ENCODE measurements around the gene BCLAF3.

The BCLAF3 gene

DNA sequence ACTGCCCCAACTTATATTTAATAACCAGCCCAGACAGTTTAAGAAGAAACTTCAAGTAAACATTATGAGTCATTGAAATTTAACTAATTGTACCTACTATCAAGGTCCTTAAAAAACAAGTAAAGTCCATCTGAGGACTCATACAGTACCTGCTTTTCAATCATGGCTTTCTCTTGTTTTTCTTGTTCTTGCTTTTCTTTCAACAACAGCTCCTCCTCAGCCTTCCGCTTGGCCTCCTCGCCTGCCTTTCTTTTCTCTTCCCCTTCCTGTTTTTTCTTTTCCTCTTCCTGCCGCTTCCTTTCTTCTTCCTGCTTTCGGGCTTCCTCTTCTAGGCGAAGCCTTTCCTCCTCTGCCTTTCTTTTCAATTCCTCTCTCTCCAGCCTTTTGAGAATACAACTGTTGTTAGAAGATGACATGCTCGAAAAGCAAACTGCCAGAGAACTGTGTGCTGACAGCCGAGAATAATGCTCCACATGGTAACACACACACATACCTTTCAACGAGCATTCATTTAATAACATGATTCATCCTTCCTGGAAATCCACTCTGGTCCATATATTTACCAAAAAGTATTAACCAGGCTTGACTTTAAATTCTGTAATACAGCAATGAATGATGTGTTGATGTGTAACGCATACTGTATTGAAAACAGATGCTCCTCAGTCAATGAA is 25.2 kb upstream of the BCLAF3 start:
- Histone ChIP-seq H3K27ac (ENCODE audit: low read depth, low read length) (no peak overlapping the region), H3K36me3 (ENCODE audit: control insufficient read depth in 5 of 5, insufficient read depth in 5 of 5, low read length in 5 of 5) (no peaks in the 10 kb centered on the region), H3K27me3 (ENCODE audit: control insufficient read depth in 5 of 5, insufficient read depth in 4 of 5, low read length in 5 of 5) (peaks cover 0 to 8% (median 6%) of the 10 kb centered on the region in 5 donors), H3K9ac (ENCODE audit: low read length in 5 of 5) (no peak overlapping the region), H3K4me1 (ENCODE audit: control insufficient read depth in 5 of 5, insufficient read depth in 5 of 5, low read length in 5 of 5) (peaks cover 0 to 11% (median 0%) of the 10 kb centered on the region in 5 donors), H3K9me3 (ENCODE audit: control insufficient read depth in 5 of 5, low read length in 5 of 5) (peaks cover 4 to 31% (median 18%) of the 10 kb centered on the region in 5 donors), H3K4me3 (ENCODE audit: low read depth in 1 of 5, low read length in 5 of 5) (peak overlapping the region in 1 of 5 donors; percentile 31)

DNA sequence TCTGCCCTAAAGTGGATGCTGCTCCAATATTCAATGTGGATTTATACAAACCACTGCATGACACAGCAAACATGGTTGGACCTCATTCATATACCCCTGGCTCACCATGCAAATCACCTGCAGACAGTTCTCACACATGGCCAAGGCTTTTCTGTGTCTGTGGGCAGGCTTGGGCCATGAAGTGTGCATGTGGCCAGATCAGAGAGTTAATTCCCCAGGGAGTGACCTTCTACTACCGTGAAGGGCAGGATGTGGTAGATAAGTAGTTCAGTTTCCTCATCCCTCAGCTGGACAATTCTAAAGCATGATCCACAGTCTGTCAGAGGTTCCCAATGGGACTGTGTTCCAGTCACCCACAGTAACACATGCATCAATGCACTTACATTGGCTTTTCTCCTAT is 24.6 kb upstream of the BCLAF3 start:
- Histone ChIP-seq H3K9ac (ENCODE audit: low read length in 5 of 5) (no peak overlapping the region), H3K4me1 (ENCODE audit: control insufficient read depth in 5 of 5, insufficient read depth in 5 of 5, low read length in 5 of 5) (peaks cover 0 to 11% (median 0%) of the 10 kb centered on the region in 5 donors), H3K4me3 (ENCODE audit: low read depth in 1 of 5, low read length in 5 of 5) (peak overlapping the region in 2 of 5 donors; percentile 31 to 32), H3K27ac (ENCODE audit: low read depth, low read length) (no peak overlapping the region), H3K36me3 (ENCODE audit: control insufficient read depth in 5 of 5, insufficient read depth in 5 of 5, low read length in 5 of 5) (no peaks in the 10 kb centered on the region), H3K27me3 (ENCODE audit: control insufficient read depth in 5 of 5, insufficient read depth in 4 of 5, low read length in 5 of 5) (peaks cover 0 to 6% (median 5%) of the 10 kb centered on the region in 5 donors), H3K9me3 (ENCODE audit: control insufficient read depth in 5 of 5, low read length in 5 of 5) (peaks cover 4 to 31% (median 18%) of the 10 kb centered on the region in 5 donors)

DNA sequence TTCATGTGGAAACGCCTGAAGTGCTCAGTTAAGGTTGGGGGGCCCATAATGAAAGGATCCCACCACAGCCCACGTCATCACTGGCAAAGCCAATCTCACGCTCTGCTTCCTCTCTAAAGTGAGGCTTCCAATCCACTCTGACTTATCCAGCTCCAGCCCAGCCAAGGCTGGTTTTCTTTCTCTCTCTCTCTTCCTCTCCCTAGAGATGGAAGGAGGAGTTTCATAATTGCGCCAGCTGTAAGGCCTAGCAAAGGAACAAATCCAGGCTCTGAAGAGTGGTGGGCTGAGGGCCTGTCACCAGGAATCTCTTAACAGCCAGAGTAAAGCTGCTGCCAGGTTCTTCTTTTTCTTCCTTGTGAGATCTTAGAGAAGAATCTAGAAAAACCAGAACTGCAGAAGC is 20.7 kb upstream of the BCLAF3 start:
- H3K4me1 ChIP-seq (ENCODE audit: control insufficient read depth in 5 of 5, insufficient read depth in 5 of 5, low read length in 5 of 5), result peaks cover 0 to 11% (median 0%) of the 10 kb centered on the region in 5 donors
- H3K4me3 ChIP-seq (ENCODE audit: low read depth in 1 of 5, low read length in 5 of 5), result no peak overlapping the region
- no peak overlapping the region for H3K27ac ChIP-seq (ENCODE audit: low read depth, low read length)
- peaks cover 0 to 4% (median 0%) of the 10 kb centered on the region in 5 donors for H3K27me3 ChIP-seq (ENCODE audit: control insufficient read depth in 5 of 5, insufficient read depth in 4 of 5, low read length in 5 of 5)
- H3K36me3 ChIP-seq (ENCODE audit: control insufficient read depth in 5 of 5, insufficient read depth in 5 of 5, low read length in 5 of 5), result no peaks in the 10 kb centered on the region
- peaks cover 4 to 25% (median 17%) of the 10 kb centered on the region in 5 donors for H3K9me3 ChIP-seq (ENCODE audit: control insufficient read depth in 5 of 5, low read length in 5 of 5)
- no peak overlapping the region for H3K9ac ChIP-seq (ENCODE audit: low read length in 5 of 5)

DNA sequence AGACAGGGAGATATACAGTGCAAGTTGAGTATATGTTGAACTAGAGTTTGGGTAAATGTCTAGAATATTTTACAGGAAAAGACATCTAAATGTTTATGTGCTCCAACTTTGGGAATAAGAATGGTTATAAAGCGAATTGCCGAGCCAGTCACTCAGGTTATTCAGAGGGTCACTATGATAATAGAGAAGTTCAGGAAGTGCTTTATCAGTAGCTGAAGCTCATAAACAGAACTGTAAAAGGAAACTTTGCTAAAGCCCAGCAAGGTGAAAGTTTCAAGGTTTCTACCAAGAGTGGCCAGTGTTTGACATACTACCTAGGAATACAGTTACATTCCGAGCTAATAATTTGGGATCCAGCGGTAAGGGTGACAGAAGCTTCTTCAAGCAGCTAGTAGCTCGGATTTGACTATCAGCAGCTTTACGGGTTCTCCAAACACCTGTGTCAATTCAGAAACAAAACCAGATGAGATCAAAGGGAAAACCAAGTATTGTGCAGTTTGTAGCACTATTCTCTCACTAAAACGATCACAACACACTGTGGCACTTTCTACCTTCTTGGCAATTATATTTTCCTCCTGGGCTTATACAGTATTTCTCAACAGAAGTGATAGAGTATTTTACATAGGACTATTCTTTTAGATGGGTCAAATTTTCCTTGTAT is 17.2 kb upstream of the BCLAF3 start:
- H3K36me3 ChIP-seq (ENCODE audit: control insufficient read depth in 5 of 5, insufficient read depth in 5 of 5, low read length in 5 of 5), result no peaks in the 10 kb centered on the region
- peaks cover 0 to 4% (median 0%) of the 10 kb centered on the region in 5 donors for H3K27me3 ChIP-seq (ENCODE audit: control insufficient read depth in 5 of 5, insufficient read depth in 4 of 5, low read length in 5 of 5)
- no peak overlapping the region for H3K9ac ChIP-seq (ENCODE audit: low read length in 5 of 5)
- H3K4me3 ChIP-seq (ENCODE audit: low read depth in 1 of 5, low read length in 5 of 5), result no peak overlapping the region
- H3K27ac ChIP-seq (ENCODE audit: low read depth, low read length), result no peak overlapping the region
- peaks cover 0 to 11% (median 0%) of the 10 kb centered on the region in 5 donors for H3K4me1 ChIP-seq (ENCODE audit: control insufficient read depth in 5 of 5, insufficient read depth in 5 of 5, low read length in 5 of 5)
- no peaks in the 10 kb centered on the region for H3K9me3 ChIP-seq (ENCODE audit: control insufficient read depth in 5 of 5, low read length in 5 of 5)

DNA sequence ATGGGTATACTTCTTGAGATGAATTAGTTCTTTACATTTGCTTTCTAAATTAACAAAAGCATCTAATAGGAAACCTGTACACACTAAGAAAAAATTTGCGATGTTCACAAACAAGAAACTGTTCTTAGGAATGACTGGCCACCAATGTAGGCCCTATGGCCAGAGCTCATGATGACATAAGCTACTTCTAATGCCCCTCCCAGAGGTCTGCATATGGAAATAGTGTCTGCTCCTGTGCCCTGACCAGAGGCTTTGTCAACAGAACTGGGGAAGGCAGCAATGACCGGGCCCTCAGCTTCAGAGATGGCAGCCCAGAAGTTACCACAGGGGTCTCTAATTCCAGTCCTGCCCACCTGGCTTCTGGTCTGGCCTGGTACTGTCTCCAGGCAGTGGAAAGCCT is 15.0 kb upstream of the BCLAF3 start:
- H3K27me3 ChIP-seq (ENCODE audit: control insufficient read depth in 5 of 5, insufficient read depth in 4 of 5, low read length in 5 of 5), result peaks cover 0 to 4% (median 0%) of the 10 kb centered on the region in 5 donors
- no peak overlapping the region for H3K4me3 ChIP-seq (ENCODE audit: low read depth in 1 of 5, low read length in 5 of 5)
- no peaks in the 10 kb centered on the region for H3K9me3 ChIP-seq (ENCODE audit: control insufficient read depth in 5 of 5, low read length in 5 of 5)
- no peaks in the 10 kb centered on the region for H3K4me1 ChIP-seq (ENCODE audit: control insufficient read depth in 5 of 5, insufficient read depth in 5 of 5, low read length in 5 of 5)
- H3K9ac ChIP-seq (ENCODE audit: low read length in 5 of 5), result no peak overlapping the region
- H3K36me3 ChIP-seq (ENCODE audit: control insufficient read depth in 5 of 5, insufficient read depth in 5 of 5, low read length in 5 of 5), result no peaks in the 10 kb centered on the region
- no peak overlapping the region for H3K27ac ChIP-seq (ENCODE audit: low read depth, low read length)

DNA sequence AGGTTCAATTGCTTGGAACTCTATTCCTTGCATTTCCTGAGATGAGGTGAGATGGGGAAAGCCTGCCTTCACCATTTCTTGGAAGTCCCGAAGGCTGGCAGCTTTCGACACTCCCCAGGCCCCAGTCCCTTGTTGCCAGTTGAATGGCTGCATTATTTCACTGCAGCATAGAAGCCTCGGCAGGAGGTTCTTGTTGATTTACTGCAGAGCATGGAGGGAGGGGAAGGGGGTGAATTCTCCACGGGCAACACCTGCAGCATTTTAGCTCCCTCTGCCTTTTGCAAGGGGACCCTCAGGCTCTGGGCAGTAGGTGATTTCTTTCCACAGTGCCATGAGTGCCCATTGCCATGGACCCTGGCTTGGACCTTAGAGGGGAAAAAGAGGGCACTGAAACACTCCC is 10.7 kb upstream of the BCLAF3 start:
- Histone ChIP-seq H3K4me3 (ENCODE audit: low read depth in 1 of 5, low read length in 5 of 5) (no peak overlapping the region), H3K9me3 (ENCODE audit: control insufficient read depth in 5 of 5, low read length in 5 of 5) (no peaks in the 10 kb centered on the region), H3K36me3 (ENCODE audit: control insufficient read depth in 5 of 5, insufficient read depth in 5 of 5, low read length in 5 of 5) (no peaks in the 10 kb centered on the region), H3K4me1 (ENCODE audit: control insufficient read depth in 5 of 5, insufficient read depth in 5 of 5, low read length in 5 of 5) (no peaks in the 10 kb centered on the region), H3K9ac (ENCODE audit: low read length in 5 of 5) (no peak overlapping the region), H3K27me3 (ENCODE audit: control insufficient read depth in 5 of 5, insufficient read depth in 4 of 5, low read length in 5 of 5) (peaks cover 0 to 14% (median 8%) of the 10 kb centered on the region in 5 donors), H3K27ac (ENCODE audit: low read depth, low read length) (no peak overlapping the region)

DNA sequence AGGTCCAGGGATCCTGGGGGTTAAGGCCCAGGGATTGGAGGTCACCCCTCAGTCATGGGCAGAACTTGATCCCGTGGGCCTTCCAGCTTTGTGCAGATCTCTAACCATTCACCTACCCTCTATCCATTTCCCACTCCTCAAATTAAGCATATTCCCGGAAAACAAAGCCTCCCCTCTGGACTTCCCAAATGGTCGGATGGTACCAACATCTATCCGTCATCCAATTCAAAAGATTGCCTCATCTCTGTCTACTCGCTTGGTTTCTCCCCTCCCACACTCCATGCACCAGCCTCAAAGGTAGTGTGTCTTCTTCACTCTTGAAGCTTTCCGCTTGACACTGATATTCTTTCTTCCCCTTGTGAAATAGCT is 473 bp upstream of the BCLAF3 start:
- no peaks in the 10 kb centered on the region for H3K36me3 ChIP-seq (ENCODE audit: control insufficient read depth in 5 of 5, insufficient read depth in 5 of 5, low read length in 5 of 5)
- H3K4me3 ChIP-seq (ENCODE audit: low read depth in 1 of 5, low read length in 5 of 5), result peak overlapping the region; percentile 32 to 59 (median 53)
- H3K9me3 ChIP-seq (ENCODE audit: control insufficient read depth in 5 of 5, low read length in 5 of 5), result peaks cover 0 to 3% (median 0%) of the 10 kb centered on the region in 5 donors
- peak overlapping the region in 1 of 5 donors; percentile 12 for H3K9ac ChIP-seq (ENCODE audit: low read length in 5 of 5)
- peaks cover 0 to 8% (median 2%) of the 10 kb centered on the region in 5 donors for H3K27me3 ChIP-seq (ENCODE audit: control insufficient read depth in 5 of 5, insufficient read depth in 4 of 5, low read length in 5 of 5)
- peak overlapping the region; percentile 37 for H3K27ac ChIP-seq (ENCODE audit: low read depth, low read length)
- peaks cover 0 to 10% (median 5%) of the 10 kb centered on the region in 5 donors for H3K4me1 ChIP-seq (ENCODE audit: control insufficient read depth in 5 of 5, insufficient read depth in 5 of 5, low read length in 5 of 5)

DNA sequence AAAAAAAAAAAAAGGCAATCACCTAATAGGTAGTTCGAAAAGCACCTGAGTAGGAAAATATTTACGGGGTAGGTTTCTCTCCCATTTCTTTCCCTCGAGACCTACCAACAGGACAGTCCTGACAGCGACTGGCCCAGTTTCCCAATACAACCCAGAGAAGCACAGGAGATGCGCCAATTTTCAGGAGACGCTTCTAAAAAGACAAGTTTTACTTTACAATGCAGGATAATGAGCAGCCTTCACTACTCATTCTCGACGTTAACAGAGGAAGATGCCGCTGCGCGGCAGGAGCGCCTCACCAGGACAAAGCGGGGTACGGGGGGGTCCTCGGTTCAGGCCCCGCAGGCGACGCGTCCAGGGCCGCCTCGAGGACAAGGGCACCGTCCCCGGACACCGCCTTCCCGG is 708 bp downstream of the BCLAF3 start:
- Histone ChIP-seq H3K9me3 (ENCODE audit: control insufficient read depth in 5 of 5, low read length in 5 of 5) (peaks cover 0 to 3% (median 0%) of the 10 kb centered on the region in 5 donors), H3K4me1 (ENCODE audit: control insufficient read depth in 5 of 5, insufficient read depth in 5 of 5, low read length in 5 of 5) (peaks cover 0 to 10% (median 5%) of the 10 kb centered on the region in 5 donors), H3K36me3 (ENCODE audit: control insufficient read depth in 5 of 5, insufficient read depth in 5 of 5, low read length in 5 of 5) (no peaks in the 10 kb centered on the region), H3K4me3 (ENCODE audit: low read depth in 1 of 5, low read length in 5 of 5) (peak overlapping the region; percentile 69 to 76 (median 74)), H3K27ac (ENCODE audit: low read depth, low read length) (peak overlapping the region; percentile 50), H3K27me3 (ENCODE audit: control insufficient read depth in 5 of 5, insufficient read depth in 4 of 5, low read length in 5 of 5) (peaks cover 0 to 3% (median 0%) of the 10 kb centered on the region in 5 donors), H3K9ac (ENCODE audit: low read length in 5 of 5) (peak overlapping the region in 4 of 5 donors; percentile 48 to 75 (median 72))

DNA sequence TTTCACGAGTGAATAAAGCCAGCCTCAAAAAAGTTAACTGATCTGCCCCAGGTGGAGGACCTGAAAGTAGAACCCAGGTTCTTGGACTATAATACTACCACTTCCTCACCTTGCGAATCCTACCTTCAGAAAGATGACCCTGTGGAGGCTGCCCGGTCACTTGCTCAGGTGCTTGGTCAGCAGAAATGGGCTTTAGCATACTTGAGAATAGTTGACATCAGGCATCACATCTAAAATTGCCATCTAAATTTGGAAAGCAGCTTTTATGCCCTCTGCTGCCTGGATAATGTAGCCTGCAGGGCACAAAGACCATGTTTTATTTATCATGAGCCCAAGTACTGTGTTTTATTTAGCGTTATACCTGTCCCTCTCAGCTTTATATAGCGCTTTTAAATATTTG is 3.0 kb downstream of the BCLAF3 start:
- Histone ChIP-seq H3K27ac (ENCODE audit: low read depth, low read length) (no peak overlapping the region), H3K36me3 (ENCODE audit: control insufficient read depth in 5 of 5, insufficient read depth in 5 of 5, low read length in 5 of 5) (no peaks in the 10 kb centered on the region), H3K4me1 (ENCODE audit: control insufficient read depth in 5 of 5, insufficient read depth in 5 of 5, low read length in 5 of 5) (peaks cover 0 to 10% (median 5%) of the 10 kb centered on the region in 5 donors), H3K4me3 (ENCODE audit: low read depth in 1 of 5, low read length in 5 of 5) (no peak overlapping the region), H3K9ac (ENCODE audit: low read length in 5 of 5) (no peak overlapping the region), H3K27me3 (ENCODE audit: control insufficient read depth in 5 of 5, insufficient read depth in 4 of 5, low read length in 5 of 5) (peaks cover 0 to 3% (median 0%) of the 10 kb centered on the region in 5 donors), H3K9me3 (ENCODE audit: control insufficient read depth in 5 of 5, low read length in 5 of 5) (peaks cover 0 to 7% (median 0%) of the 10 kb centered on the region in 5 donors)

DNA sequence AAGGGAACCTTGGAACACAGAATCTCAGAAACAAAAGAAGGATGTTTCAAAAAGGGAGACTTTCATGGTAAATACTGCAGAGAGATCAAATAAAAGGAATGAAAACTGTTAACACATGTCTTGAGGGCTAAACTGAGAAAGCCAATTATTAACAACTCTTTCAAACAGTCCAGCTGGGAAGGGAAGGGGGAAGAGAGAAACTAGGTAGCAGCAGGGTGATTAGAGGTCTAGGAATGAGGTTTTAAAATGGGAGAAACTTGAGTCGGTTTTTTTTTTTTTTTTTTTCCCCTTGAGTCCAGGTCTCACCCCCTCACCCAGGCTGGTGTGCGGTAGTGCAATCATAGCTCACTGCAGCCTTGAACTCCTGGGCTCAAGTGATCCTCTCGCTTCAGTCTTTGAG is 4.3 kb downstream of the BCLAF3 start:
- H3K9ac ChIP-seq (ENCODE audit: low read length in 5 of 5), result no peak overlapping the region
- peaks cover 0 to 9% (median 4%) of the 10 kb centered on the region in 5 donors for H3K4me1 ChIP-seq (ENCODE audit: control insufficient read depth in 5 of 5, insufficient read depth in 5 of 5, low read length in 5 of 5)
- H3K9me3 ChIP-seq (ENCODE audit: control insufficient read depth in 5 of 5, low read length in 5 of 5), result peaks cover 0 to 7% (median 0%) of the 10 kb centered on the region in 5 donors
- no peak overlapping the region for H3K27ac ChIP-seq (ENCODE audit: low read depth, low read length)
- no peaks in the 10 kb centered on the region for H3K36me3 ChIP-seq (ENCODE audit: control insufficient read depth in 5 of 5, insufficient read depth in 5 of 5, low read length in 5 of 5)
- peaks cover 0 to under 1% (median 0%) of the 10 kb centered on the region in 5 donors for H3K27me3 ChIP-seq (ENCODE audit: control insufficient read depth in 5 of 5, insufficient read depth in 4 of 5, low read length in 5 of 5)
- H3K4me3 ChIP-seq (ENCODE audit: low read depth in 1 of 5, low read length in 5 of 5), result no peak overlapping the region
